ENCODE data around the gene BRD7.

BRD7 gene

DNA sequence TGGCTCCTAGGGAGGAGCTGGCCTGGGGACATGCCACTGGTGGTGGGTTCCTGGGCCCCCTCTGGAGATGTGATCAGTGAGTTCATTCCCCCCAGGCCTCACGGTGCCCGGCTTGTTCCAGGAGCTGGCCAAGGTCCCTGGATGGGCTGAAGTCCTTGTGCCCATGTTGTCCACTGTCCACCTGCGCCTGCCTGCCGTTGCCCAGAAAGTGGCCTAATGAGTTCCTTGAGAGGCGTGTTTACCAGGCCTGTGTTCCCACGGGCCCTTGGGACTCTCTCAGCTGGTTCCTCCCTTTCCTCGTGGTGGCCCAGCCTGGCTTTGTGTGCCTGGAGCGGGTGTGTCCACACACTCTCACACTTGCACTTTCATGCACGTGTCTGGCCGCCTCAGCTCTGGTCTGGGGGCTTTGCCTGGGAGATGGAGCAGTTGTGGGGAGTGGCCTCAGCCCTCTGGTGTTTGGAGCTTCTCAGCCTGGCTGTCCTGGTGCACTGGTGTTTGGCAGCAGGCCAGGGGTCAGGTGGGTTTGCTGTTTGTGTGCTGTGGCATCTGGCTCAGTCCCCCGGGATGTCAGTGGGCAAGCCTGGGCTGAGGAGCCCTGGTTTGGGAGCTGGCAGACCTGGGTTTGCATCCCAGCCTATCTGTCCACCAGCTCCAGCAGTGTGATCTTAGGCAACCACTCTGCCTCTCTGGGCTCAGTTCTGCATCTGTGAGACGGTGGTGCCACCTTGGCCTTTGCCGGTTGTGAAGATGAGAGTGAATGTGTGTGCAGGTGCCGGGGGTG lies 84.5 kb downstream of the BRD7 start:
- Mint-ChIP-seq H3K36me3 (ENCODE audit: low read depth) (peaks cover 57% of the 10 kb centered on the region), H3K9me3 (no peaks in the 10 kb centered on the region), H3K4me3 (peak overlapping the region; percentile 4), H3K27me3 (ENCODE audit: low read depth) (no peaks in the 10 kb centered on the region), H3K27ac (peak overlapping the region; percentile 28), H3K4me1 (ENCODE audit: low read depth) (peaks cover 40% of the 10 kb centered on the region)
- no peak for DNase-seq (ENCODE audit: low spot score)

DNA sequence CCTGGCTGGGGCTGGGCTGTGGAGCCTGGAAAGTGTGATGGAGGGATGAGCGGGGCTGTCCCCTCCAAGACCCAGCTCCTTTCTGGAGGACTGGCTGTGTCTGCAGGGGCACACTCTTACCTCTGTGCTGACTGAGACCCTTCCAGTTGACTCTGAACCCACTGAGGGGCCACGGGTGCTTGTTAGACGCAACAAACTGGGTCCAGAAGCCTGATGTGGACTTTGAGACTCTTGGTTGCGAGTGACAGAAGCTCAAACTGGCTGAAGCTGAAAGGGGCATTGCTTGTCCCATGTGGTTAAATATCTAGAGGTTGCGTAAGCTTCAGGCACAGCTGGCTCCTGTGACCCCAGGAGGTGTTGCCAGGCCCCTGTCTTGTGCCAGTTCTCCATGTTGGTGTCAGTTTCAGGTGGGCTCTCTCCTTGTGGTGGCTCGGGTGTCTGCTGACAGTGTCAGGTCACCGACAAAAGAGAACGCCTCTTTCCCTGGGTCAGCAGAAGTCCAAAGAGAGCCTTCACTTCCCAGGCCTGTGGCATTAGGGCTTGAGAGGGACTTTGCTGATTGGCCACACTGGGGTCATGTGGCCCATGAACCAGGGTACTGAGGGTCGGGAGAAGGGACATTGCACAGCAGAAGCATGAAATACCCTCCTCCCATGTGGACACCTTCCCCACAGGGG lies 85.7 kb downstream of the BRD7 start:
- no peak overlapping the region for H3K27ac Mint-ChIP-seq
- no peaks in the 10 kb centered on the region for H3K27me3 Mint-ChIP-seq (ENCODE audit: low read depth)
- peaks cover 61% of the 10 kb centered on the region for H3K36me3 Mint-ChIP-seq (ENCODE audit: low read depth)
- no peak overlapping the region for H3K4me3 Mint-ChIP-seq
- H3K9me3 Mint-ChIP-seq: no peaks in the 10 kb centered on the region
- peaks cover 52% of the 10 kb centered on the region for H3K4me1 Mint-ChIP-seq (ENCODE audit: low read depth)
- no peak for DNase-seq (ENCODE audit: low spot score)

DNA sequence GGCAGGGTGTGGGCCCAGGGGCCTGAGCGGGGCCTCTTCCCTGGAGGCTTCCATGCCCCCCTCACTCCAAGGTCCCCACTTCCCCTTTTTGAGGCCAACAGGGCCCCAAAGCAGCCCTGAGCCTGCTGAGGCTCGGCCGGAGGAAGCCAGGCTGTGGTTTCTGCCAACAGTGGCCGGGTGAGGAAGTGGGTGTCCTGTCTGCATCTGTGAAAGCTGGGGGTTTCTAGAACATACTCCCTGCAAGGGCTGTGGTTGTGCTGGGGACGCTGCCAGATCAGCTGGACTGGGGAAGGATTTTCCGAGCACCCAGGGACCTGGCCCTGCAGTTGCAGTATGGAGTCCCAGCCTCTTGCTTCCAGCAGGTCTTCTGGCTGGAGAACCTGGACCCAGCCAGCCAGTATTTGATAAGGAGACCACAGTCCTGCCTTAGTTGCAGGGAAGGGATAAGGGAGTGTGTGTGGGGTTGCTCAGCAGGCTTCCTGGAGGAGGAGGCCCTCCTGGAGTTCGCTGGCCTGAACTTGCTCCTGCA lies 86.7 kb downstream of the BRD7 start:
- peak overlapping the region; percentile 74 for H3K27ac Mint-ChIP-seq
- peaks cover 66% of the 10 kb centered on the region for H3K36me3 Mint-ChIP-seq (ENCODE audit: low read depth)
- H3K9me3 Mint-ChIP-seq: no peaks in the 10 kb centered on the region
- DNase-seq (ENCODE audit: low spot score): peak; percentile 51
- peaks cover 61% of the 10 kb centered on the region for H3K4me1 Mint-ChIP-seq (ENCODE audit: low read depth)
- peak overlapping the region; percentile 71 for H3K4me3 Mint-ChIP-seq
- H3K27me3 Mint-ChIP-seq (ENCODE audit: low read depth): no peaks in the 10 kb centered on the region

GRCh38 chr16:50281391-50282009 lies 87.3 kb downstream of the BRD7 start:
- no peak for DNase-seq (ENCODE audit: low spot score)
- no peak overlapping the region for H3K27ac Mint-ChIP-seq
- peaks cover 66% of the 10 kb centered on the region for H3K36me3 Mint-ChIP-seq (ENCODE audit: low read depth)
- no peaks in the 10 kb centered on the region for H3K27me3 Mint-ChIP-seq (ENCODE audit: low read depth)
- no peaks in the 10 kb centered on the region for H3K9me3 Mint-ChIP-seq
- H3K4me3 Mint-ChIP-seq: peak overlapping the region; percentile 71
- H3K4me1 Mint-ChIP-seq (ENCODE audit: low read depth): peaks cover 67% of the 10 kb centered on the region

DNA sequence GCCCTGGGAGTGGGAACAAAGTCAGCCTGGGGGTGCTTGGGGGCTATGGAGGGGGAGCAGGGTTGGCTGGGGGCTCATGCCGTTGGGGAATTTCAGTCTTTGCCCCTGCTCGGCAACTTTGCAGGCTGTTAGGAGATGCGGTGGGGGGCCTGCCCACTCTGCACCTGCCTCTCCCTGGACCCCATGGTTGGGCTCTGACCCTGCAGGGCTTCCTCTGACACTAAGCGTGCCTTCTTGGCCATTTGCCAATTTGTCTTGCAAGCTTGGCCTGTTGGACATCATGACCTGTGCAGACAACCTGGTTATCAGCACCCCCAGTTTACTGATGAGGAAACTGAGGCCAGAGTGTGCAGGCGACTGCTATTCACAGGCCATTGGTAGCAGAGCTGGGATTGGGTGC lies 87.9 kb downstream of the BRD7 start:
- DNase-seq (ENCODE audit: low spot score): no peak
- Mint-ChIP-seq H3K4me1 (ENCODE audit: low read depth) (peaks cover 72% of the 10 kb centered on the region), H3K36me3 (ENCODE audit: low read depth) (peaks cover 62% of the 10 kb centered on the region), H3K27ac (no peak overlapping the region), H3K27me3 (ENCODE audit: low read depth) (no peaks in the 10 kb centered on the region), H3K4me3 (no peak overlapping the region), H3K9me3 (no peaks in the 10 kb centered on the region)

GRCh38 chr16:50279504-50279865 lies 89.3 kb downstream of the BRD7 start:
- no peaks in the 10 kb centered on the region for H3K27me3 Mint-ChIP-seq (ENCODE audit: low read depth)
- H3K4me3 Mint-ChIP-seq: peak overlapping the region; percentile 71
- peaks cover 74% of the 10 kb centered on the region for H3K4me1 Mint-ChIP-seq (ENCODE audit: low read depth)
- peaks cover 55% of the 10 kb centered on the region for H3K36me3 Mint-ChIP-seq (ENCODE audit: low read depth)
- no peak for DNase-seq (ENCODE audit: low spot score)
- no peak overlapping the region for H3K27ac Mint-ChIP-seq
- no peaks in the 10 kb centered on the region for H3K9me3 Mint-ChIP-seq

GRCh38 chr16:50278251-50278650 lies 90.5 kb downstream of the BRD7 start:
- H3K27me3 Mint-ChIP-seq (ENCODE audit: low read depth): no peaks in the 10 kb centered on the region
- peaks cover 73% of the 10 kb centered on the region for H3K4me1 Mint-ChIP-seq (ENCODE audit: low read depth)
- peak overlapping the region; percentile 71 for H3K4me3 Mint-ChIP-seq
- H3K36me3 Mint-ChIP-seq (ENCODE audit: low read depth): peaks cover 62% of the 10 kb centered on the region
- H3K9me3 Mint-ChIP-seq: no peaks in the 10 kb centered on the region
- peak overlapping the region; percentile 79 for H3K27ac Mint-ChIP-seq
- DNase-seq (ENCODE audit: low spot score): no peak

- peak; percentile 27 for DNase-seq (ENCODE audit: low spot score)
- peak overlapping the region; percentile 71 for H3K4me3 Mint-ChIP-seq
- H3K27me3 Mint-ChIP-seq (ENCODE audit: low read depth): no peaks in the 10 kb centered on the region
- peak overlapping the region; percentile 79 for H3K27ac Mint-ChIP-seq
- H3K4me1 Mint-ChIP-seq (ENCODE audit: low read depth): peaks cover 78% of the 10 kb centered on the region
- H3K9me3 Mint-ChIP-seq: no peaks in the 10 kb centered on the region
- peaks cover 63% of the 10 kb centered on the region for H3K36me3 Mint-ChIP-seq (ENCODE audit: low read depth)
These were observed 91.8 kb downstream of the BRD7 start for GRCh38 chr16:50276801-50277555.

DNA sequence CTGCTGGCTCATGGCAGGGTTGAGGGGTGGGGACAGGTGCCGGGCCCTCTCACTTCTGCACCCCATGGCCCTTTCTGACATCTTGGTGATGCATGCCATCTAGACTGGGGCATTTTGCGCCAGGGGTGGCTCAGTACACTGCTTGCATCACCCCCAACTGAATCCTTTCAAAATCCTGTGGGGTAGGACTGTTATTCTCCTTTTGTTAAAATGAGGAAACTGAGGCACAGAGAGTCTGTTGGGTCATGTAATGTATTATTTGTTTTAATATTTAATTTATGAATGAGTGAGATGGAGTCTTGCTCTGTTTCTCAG lies 92.5 kb downstream of the BRD7 start:
- H3K27ac Mint-ChIP-seq: no peak overlapping the region
- H3K9me3 Mint-ChIP-seq: no peaks in the 10 kb centered on the region
- no peak for DNase-seq (ENCODE audit: low spot score)
- H3K4me1 Mint-ChIP-seq (ENCODE audit: low read depth): peaks cover 77% of the 10 kb centered on the region
- no peaks in the 10 kb centered on the region for H3K27me3 Mint-ChIP-seq (ENCODE audit: low read depth)
- peaks cover 65% of the 10 kb centered on the region for H3K36me3 Mint-ChIP-seq (ENCODE audit: low read depth)
- H3K4me3 Mint-ChIP-seq: peak overlapping the region; percentile 38

DNA sequence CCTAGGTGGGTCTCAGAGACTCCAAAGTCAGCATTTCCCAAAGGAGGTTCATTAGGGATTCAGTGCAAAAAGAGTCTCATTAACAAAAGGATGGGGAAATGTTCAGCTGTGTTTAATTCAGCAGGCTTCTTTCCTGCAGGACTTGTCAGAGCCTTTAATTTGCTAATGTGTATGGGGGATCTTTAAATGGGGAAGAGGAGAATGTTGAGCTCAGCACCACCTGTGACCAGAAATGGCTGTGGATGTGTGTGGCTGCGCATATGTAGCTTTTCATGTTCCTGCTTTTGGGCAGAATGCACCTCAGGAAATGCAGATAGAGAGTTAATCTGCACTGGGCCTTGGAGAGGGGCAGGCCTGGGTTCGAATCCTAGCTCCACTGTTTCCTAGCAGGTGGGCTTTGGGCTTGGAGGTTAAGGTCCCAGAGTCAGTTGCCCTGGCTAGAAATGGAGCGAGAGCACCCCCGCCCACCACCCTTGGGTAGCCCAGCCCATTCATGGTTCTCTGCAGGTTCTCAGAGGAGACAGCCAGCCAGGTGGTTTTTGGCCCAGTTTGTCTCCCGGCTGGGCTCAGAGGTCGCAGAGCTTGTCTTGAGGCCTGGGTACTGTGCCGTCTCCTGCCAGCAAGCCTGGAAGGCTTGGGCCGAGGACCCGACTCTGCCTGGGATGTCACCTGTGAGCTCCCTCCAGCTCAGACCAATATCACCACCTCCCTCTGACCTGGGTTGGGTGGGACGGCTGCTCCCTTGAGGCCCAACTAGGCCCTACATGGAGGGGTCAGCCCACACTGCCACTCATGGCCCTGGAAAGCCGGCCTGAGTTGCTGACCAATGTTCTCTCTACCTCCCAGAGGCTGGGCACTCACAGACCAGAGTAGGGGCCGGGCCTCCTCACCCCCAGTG lies 93.1 kb downstream of the BRD7 start:
- H3K27ac Mint-ChIP-seq: peak overlapping the region; percentile 99

DNA sequence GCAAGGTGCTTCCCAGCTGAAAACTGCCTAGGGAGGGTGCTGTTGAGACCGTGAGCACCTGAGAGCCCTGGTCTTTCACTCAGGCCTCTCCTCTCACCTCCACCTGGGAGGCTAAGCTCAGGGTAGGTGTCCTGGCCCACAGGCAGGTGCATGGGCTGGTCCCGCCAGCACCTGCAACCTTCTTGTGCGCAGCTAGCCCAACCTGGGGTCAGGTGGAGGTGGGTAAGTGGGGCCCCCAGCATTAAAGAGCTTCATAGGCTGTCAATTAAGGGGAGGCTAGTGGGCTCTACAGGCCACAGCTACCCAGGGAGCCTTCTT lies 93.7 kb downstream of the BRD7 start:
- no peak for DNase-seq (ENCODE audit: low spot score)
- peak overlapping the region; percentile 99 for H3K27ac Mint-ChIP-seq
- H3K4me1 Mint-ChIP-seq (ENCODE audit: low read depth): peaks cover 77% of the 10 kb centered on the region
- H3K27me3 Mint-ChIP-seq (ENCODE audit: low read depth): no peaks in the 10 kb centered on the region
- H3K4me3 Mint-ChIP-seq: peak overlapping the region; percentile 99
- H3K36me3 Mint-ChIP-seq (ENCODE audit: low read depth): peaks cover 62% of the 10 kb centered on the region
- H3K9me3 Mint-ChIP-seq: no peaks in the 10 kb centered on the region

More for the DNA sequence above, 93.1 kb downstream of the BRD7 start:
- no peaks in the 10 kb centered on the region for H3K27me3 Mint-ChIP-seq (ENCODE audit: low read depth)
- H3K4me3 Mint-ChIP-seq: peak overlapping the region; percentile 99
- H3K4me1 Mint-ChIP-seq (ENCODE audit: low read depth): peaks cover 82% of the 10 kb centered on the region
- H3K36me3 Mint-ChIP-seq (ENCODE audit: low read depth): peaks cover 67% of the 10 kb centered on the region
- DNase-seq (ENCODE audit: low spot score): no peak
- H3K9me3 Mint-ChIP-seq: no peaks in the 10 kb centered on the region

DNA sequence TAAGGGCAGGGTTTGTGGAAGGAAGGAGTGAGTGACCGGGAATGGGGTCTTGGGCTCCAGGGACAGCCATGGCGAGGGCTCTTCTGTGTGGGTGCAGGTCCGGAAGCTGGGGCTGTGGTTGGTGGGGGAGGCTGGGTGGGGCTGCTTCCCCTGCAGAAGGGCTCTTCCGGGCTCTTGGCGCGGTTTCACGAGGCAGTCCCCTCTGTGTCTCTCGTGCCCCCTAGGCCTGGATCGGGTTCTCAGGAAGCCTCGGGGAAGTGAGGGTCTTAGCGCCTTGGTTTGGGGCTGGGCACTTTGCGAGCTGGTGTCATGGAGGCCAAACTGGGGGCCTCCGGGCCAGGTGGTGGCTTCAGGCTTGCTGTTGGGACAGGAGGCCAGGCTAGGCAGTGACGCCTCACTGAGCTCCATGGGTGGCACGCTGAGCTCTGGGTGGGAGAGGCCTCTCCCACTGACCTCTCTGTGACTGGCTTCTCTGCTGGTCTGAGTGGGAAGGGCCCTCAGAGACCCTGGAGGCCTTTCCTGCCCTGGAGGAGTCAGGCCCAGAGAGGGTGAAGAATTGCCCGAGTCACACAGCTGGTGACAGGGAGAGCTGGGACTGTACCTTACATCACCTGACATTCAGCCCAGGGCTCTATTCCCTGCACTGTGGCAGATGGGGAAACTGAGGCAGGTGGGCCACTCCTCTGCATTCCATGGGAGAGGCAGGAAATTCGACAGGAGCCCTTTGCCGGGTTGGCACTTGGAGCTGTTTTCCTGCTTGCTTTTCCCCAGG lies 94.3 kb downstream of the BRD7 start:
- no peak for DNase-seq (ENCODE audit: low spot score)
- peak overlapping the region; percentile 99 for H3K4me3 Mint-ChIP-seq
- H3K9me3 Mint-ChIP-seq: no peaks in the 10 kb centered on the region
- H3K27ac Mint-ChIP-seq: peak overlapping the region; percentile 99
- no peaks in the 10 kb centered on the region for H3K27me3 Mint-ChIP-seq (ENCODE audit: low read depth)
- peaks cover 72% of the 10 kb centered on the region for H3K4me1 Mint-ChIP-seq (ENCODE audit: low read depth)
- peaks cover 56% of the 10 kb centered on the region for H3K36me3 Mint-ChIP-seq (ENCODE audit: low read depth)

Data from T-helper 2 cell treated with Interferon-gamma antibody and Interleukin-4, amounts not matched to agents 5 μg/mL and 100 μg/mL, for 36 hours (primary cell).